OCI-LY3 (cell line): ENCODE results near the gene NBPF10.
"Not testable (repeated sequence)": the region's sequence is repeated elsewhere in the genome, so short reads cannot be mapped to it uniquely, and the experiment has no call there.

Experiments used
- CTCF ChIP-seq: fragments of 200-600, 300-600 bp; sonication (generic); IDR thresholded peaks from 2 replicates; pipeline ENCODE4 v1.5.1; 2014; ENCODE audit warnings: antibody characterized with exemption, low read length, low read depth
- EZH2phosphoT487 ChIP-seq: fragments of 200-600 bp; shearing (Covaris generic); IDR thresholded peaks from 2 replicates; pipeline ENCODE4 v1.6.1; 2018; ENCODE audit warnings: antibody characterized with exemption, mixed run types, low read depth

DNA sequence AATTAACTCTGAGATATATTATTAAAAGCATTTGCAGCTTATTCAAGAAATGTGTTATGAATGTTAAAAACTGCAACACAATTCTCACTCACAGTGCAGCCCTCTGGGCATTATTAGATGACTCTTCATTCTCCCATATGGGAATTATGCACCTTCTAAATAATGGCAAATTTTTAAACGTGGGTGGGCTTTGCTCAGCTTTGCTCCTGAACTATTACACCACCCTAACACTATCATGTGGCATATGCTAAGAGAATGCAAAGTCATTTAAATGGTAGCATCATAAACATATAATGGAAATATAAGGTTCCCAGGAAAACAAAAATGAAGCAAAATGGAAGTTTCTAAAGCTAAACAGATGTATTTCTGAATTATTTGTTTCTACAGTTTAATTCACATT, 22.7 kb upstream of the NBPF10 start:
- not testable (repeated sequence) for TF ChIP-seq CTCF, EZH2phosphoT487
